Subcutaneous abdominal adipose tissue (tissue), 5 donors: Measurements from ENCODE around the gene SH3GL2.

Experiments
- H3K27ac ChIP-seq: one replicate; pipeline ENCODE4 v1.7.0; 2013; ENCODE audit warnings: low read depth, mild to moderate bottlenecking, inconsistent platforms, low read length, moderate library complexity
- H3K27me3 ChIP-seq, 5 donors: one replicate each; pipeline ENCODE4 v1.7.0; 2013; ENCODE audit warnings: low read length in 5 of 5, inconsistent platforms in 1 of 5; ENCODE audit not compliant: control insufficient read depth in 5 of 5, insufficient read depth in 4 of 5
- H3K36me3 ChIP-seq, 5 donors: one replicate each; pipeline ENCODE4 v1.7.0; 2013; ENCODE audit warnings: low read length in 5 of 5; ENCODE audit not compliant: control insufficient read depth in 5 of 5, insufficient read depth in 5 of 5
- H3K4me1 ChIP-seq, 5 donors: one replicate each; pipeline ENCODE4 v1.7.0; 2013; ENCODE audit warnings: low read length in 5 of 5, mild to moderate bottlenecking in 3 of 5, moderate library complexity in 1 of 5; ENCODE audit not compliant: control insufficient read depth in 5 of 5, insufficient read depth in 5 of 5
- H3K4me3 ChIP-seq, 5 donors: one replicate each; pipeline ENCODE4 v1.7.0; 2013; ENCODE audit warnings: low read length in 5 of 5, low read depth in 1 of 5
- H3K9ac ChIP-seq, 5 donors: one replicate each; pipeline ENCODE4 v1.7.0; 2013; ENCODE audit warnings: low read length in 5 of 5, mild to moderate bottlenecking in 4 of 5, moderate library complexity in 3 of 5
- H3K9me3 ChIP-seq, 5 donors: one replicate each; pipeline ENCODE4 v1.7.0; 2013; ENCODE audit warnings: low read length in 5 of 5; ENCODE audit not compliant: control insufficient read depth in 5 of 5
- donor health status: healthy.
- donor health status: healthy.
- donor health status: healthy.
- donor health status: healthy.
- donor health status: healthy.

Gene SH3GL2

GRCh38 chr9:17637229-17637628, 58.4 kb downstream of the SH3GL2 start:
- no peak overlapping the region for H3K4me3 ChIP-seq
- no peaks in the 10 kb centered on the region for H3K36me3 ChIP-seq
- H3K4me1 ChIP-seq: no peaks in the 10 kb centered on the region
- H3K9me3 ChIP-seq: peaks cover 0 to 5% (median 0%) of the 10 kb centered on the region in 5 donors
- no peak overlapping the region for H3K9ac ChIP-seq
- no peaks in the 10 kb centered on the region for H3K27me3 ChIP-seq
- H3K27ac ChIP-seq: no peak overlapping the region

DNA sequence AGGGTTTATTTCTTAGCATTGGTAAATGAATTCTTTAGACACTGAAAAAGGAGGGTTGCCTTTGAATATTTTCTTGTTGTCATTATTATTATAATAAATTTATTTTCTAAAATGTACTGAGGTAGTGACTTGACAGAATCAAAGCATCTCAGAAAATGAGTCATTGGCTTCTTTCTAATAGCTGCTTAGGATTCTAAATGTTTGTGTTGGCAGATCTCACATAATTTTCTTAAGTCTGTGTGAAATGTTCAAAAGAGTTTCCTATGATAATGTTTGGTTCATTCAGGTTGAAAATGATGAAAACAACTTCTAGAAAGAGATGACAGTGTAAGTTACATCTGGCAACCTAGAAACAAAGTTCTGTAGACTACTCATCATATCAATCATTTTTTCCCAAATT, 69.7 kb downstream of the SH3GL2 start:
- Histone ChIP-seq H3K9me3 (peaks cover 0 to 6% (median 0%) of the 10 kb centered on the region in 5 donors), H3K27me3 (no peaks in the 10 kb centered on the region), H3K4me1 (no peaks in the 10 kb centered on the region), H3K36me3 (no peaks in the 10 kb centered on the region), H3K9ac (no peak overlapping the region), H3K27ac (no peak overlapping the region), H3K4me3 (no peak overlapping the region)

DNA sequence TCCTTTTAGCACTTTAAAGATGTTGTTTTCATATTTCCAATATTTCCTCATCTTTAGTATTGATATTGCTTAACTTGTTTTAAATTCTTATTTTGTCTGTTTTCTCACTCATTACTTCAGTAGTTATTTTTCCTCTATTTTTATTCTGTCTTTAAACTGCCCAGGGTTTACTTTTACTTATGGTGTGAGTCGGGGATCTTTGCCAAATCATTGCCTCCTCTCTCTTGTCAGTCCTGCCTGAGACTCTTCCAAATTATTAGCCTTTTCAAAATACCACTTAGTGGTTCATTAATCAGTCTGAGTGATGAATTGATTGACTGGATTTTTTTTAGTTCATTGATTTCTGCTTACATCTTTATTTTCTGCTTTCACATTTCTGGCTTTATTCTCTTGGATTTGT, 72.9 kb downstream of the SH3GL2 start:
- H3K27me3 ChIP-seq: no peaks in the 10 kb centered on the region
- H3K27ac ChIP-seq: no peak overlapping the region
- no peak overlapping the region for H3K9ac ChIP-seq
- H3K4me1 ChIP-seq: no peaks in the 10 kb centered on the region
- no peaks in the 10 kb centered on the region for H3K9me3 ChIP-seq
- no peak overlapping the region for H3K4me3 ChIP-seq
- no peaks in the 10 kb centered on the region for H3K36me3 ChIP-seq

- Histone ChIP-seq H3K27ac (no peak overlapping the region), H3K4me3 (no peak overlapping the region), H3K9ac (no peak overlapping the region), H3K9me3 (no peaks in the 10 kb centered on the region), H3K27me3 (peaks cover 0 to 2% (median 0%) of the 10 kb centered on the region in 5 donors), H3K36me3 (no peaks in the 10 kb centered on the region), H3K4me1 (no peaks in the 10 kb centered on the region)
Observed at GRCh38 chr9:17653947-17654465, 75.1 kb downstream of the SH3GL2 start.

DNA sequence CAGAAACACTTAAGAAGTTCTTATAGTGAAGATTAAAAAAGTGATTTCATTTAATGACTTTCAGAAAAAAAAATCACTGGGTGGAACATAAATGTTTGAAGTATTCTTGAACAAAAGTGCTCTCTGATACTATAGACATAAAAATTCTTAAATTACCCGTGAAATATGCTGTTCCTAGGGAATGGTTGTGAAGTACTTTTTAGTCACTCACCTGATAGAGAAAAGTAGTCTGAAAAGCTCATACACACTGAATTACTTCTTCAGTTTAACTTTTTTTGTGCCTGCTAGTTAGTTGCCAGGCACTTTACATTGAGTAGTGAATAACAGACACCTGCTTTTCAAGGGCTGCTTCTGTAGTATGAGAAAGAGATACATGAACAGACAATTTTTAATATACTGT, 78.0 kb downstream of the SH3GL2 start:
- no peaks in the 10 kb centered on the region for H3K4me1 ChIP-seq

DNA sequence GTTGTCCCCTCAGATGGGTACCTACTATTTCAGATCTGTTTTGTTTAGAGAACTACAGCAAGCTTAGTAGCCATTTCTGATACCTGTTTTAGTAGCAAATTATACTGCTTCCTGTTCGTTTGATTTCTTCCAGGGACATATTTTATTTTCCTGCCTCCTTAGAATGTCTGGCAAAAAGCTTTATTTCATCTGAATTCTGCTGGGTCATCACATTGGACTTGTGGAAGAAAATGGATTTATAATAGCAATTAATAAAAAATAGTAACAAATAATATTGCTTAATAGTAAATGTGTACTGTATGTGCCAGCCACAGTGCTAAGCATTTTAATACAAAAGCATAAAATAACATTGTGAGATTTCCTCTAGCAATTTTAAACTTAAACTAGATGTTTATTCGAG, 79.4 kb downstream of the SH3GL2 start:
- Histone ChIP-seq H3K36me3 (no peaks in the 10 kb centered on the region), H3K27ac (no peak overlapping the region)

More for the DNA sequence above, 78.0 kb downstream of the SH3GL2 start:
- Histone ChIP-seq H3K4me3 (no peak overlapping the region), H3K36me3 (no peaks in the 10 kb centered on the region), H3K27ac (no peak overlapping the region), H3K9me3 (no peaks in the 10 kb centered on the region), H3K27me3 (peaks cover 0 to 2% (median 0%) of the 10 kb centered on the region in 5 donors), H3K9ac (no peak overlapping the region)

GRCh38 chr9:17660158-17660557, 81.3 kb downstream of the SH3GL2 start:
- no peaks in the 10 kb centered on the region for H3K9me3 ChIP-seq
- no peak overlapping the region for H3K9ac ChIP-seq
- H3K4me1 ChIP-seq: no peaks in the 10 kb centered on the region
- H3K27me3 ChIP-seq: peaks cover 0 to 2% (median 0%) of the 10 kb centered on the region in 5 donors
- no peak overlapping the region for H3K4me3 ChIP-seq
- no peak overlapping the region for H3K27ac ChIP-seq
- no peaks in the 10 kb centered on the region for H3K36me3 ChIP-seq

More for the DNA sequence above, 79.4 kb downstream of the SH3GL2 start:
- no peaks in the 10 kb centered on the region for H3K4me1 ChIP-seq
- no peak overlapping the region for H3K9ac ChIP-seq
- peaks cover 0 to 2% (median 0%) of the 10 kb centered on the region in 5 donors for H3K27me3 ChIP-seq
- H3K4me3 ChIP-seq: no peak overlapping the region
- H3K9me3 ChIP-seq: no peaks in the 10 kb centered on the region

GRCh38 chr9:17665450-17665849, 86.6 kb downstream of the SH3GL2 start:
- H3K4me1 ChIP-seq: no peaks in the 10 kb centered on the region
- no peak overlapping the region for H3K27ac ChIP-seq
- H3K27me3 ChIP-seq: no peaks in the 10 kb centered on the region
- H3K36me3 ChIP-seq: no peaks in the 10 kb centered on the region
- H3K4me3 ChIP-seq: no peak overlapping the region
- H3K9me3 ChIP-seq: no peaks in the 10 kb centered on the region
- no peak overlapping the region for H3K9ac ChIP-seq

GRCh38 chr9:17669206-17669605, 90.3 kb downstream of the SH3GL2 start:
- H3K9me3 ChIP-seq: no peaks in the 10 kb centered on the region
- no peak overlapping the region for H3K4me3 ChIP-seq
- no peak overlapping the region for H3K9ac ChIP-seq
- H3K27me3 ChIP-seq: no peaks in the 10 kb centered on the region
- H3K4me1 ChIP-seq: no peaks in the 10 kb centered on the region
- H3K36me3 ChIP-seq: no peaks in the 10 kb centered on the region
- H3K27ac ChIP-seq: no peak overlapping the region

DNA sequence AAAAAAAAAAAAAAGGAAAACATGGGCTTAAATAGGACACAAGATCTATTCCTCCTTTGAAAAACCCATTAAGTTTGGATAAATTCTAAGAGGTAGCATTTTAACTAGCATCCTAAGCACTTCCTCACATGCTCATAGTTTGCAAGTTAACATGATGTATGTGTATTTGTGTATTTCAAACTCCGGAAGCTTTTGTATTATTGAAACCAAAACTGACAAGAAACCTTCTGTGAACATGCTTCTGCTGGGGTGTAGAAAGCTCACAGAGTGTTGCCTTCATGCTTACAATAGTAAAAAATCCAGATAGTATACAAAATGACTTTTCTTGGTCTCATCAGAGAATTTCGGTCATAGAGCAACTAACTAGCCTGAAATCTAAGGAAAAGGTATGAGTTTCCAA, 103.8 kb downstream of the SH3GL2 start:
- Histone ChIP-seq H3K36me3 (no peaks in the 10 kb centered on the region), H3K9me3 (peaks cover 0 to 10% (median 3%) of the 10 kb centered on the region in 5 donors), H3K4me3 (no peak overlapping the region), H3K27ac (no peak overlapping the region), H3K9ac (no peak overlapping the region), H3K4me1 (no peaks in the 10 kb centered on the region), H3K27me3 (no peaks in the 10 kb centered on the region)

GRCh38 chr9:17688834-17689233, 110.0 kb downstream of the SH3GL2 start:
- Histone ChIP-seq H3K4me3 (no peak overlapping the region), H3K9ac (no peak overlapping the region), H3K9me3 (peaks cover 0 to 3% (median under 1%) of the 10 kb centered on the region in 5 donors), H3K36me3 (no peaks in the 10 kb centered on the region), H3K27ac (no peak overlapping the region), H3K27me3 (no peaks in the 10 kb centered on the region), H3K4me1 (no peaks in the 10 kb centered on the region)
